Keratinocyte (primary cell): ENCODE measurements around the gene DUSP2. TPM values are rescaled to one million over a fixed set of nuclear protein-coding genes. Genes with fewer than 3 reads are reported as not detected.

Source experiments
- DNase-seq: peaks from one replicate; pipeline ENCODE4 v3.0.0-alpha.2; 2011; ENCODE audit warnings: low read depth, missing footprints, low spot score
- FAIRE-seq: peaks from 2 replicates; lab custom pipeline; 2011; peaks lifted over from hg19 to GRCh38; lab: Jason Lieb, UNC
- H2AFZ ChIP-seq: 2 replicates; pipeline ENCODE4 v1.6.0; 2012; ENCODE audit warnings: low read length, control low read depth, inconsistent platforms; ENCODE audit not compliant: control insufficient read depth
- H3K27ac ChIP-seq: 2 replicates; pipeline ENCODE4 v1.5.1; 2011; ENCODE audit warnings: low read length; ENCODE audit not compliant: control insufficient read depth, insufficient read depth
- H3K27me3 ChIP-seq: 3 replicates; pipeline ENCODE4 v1.6.0; 2011; ENCODE audit warnings: low read length; ENCODE audit not compliant: control insufficient read depth, insufficient read depth; ENCODE audit errors: extremely low read depth
- H3K36me3 ChIP-seq, 2 experiments: 2 replicates in 1 of 2; 3 replicates in 1 of 2; pipeline ENCODE4 v1.5.1; 2011; ENCODE audit warnings: low read length in 2 of 2, mild to moderate bottlenecking in 1 of 2; ENCODE audit not compliant: control insufficient read depth in 2 of 2, insufficient read depth in 2 of 2; ENCODE audit errors: extremely low read depth in 1 of 2
- H3K4me1 ChIP-seq: 3 replicates; pipeline ENCODE4 v1.5.1; 2011; ENCODE audit warnings: low read length; ENCODE audit not compliant: control insufficient read depth, insufficient read depth; ENCODE audit errors: extremely low read depth
- H3K4me2 ChIP-seq: 3 replicates; pipeline ENCODE4 v1.6.0; 2011; ENCODE audit warnings: low read depth, low read length; ENCODE audit not compliant: control insufficient read depth, insufficient read depth; ENCODE audit errors: extremely low read depth
- H3K4me3 ChIP-seq, 3 experiments: fragments of 200-600 bp in 1 of 3; sonication (generic) in 1 of 3; 2 replicates in 2 of 3; 3 replicates in 1 of 3; pipeline ENCODE4 v1.5.1; 2011 to 2016; ENCODE audit warnings: low read length in 3 of 3, mild to moderate bottlenecking in 3 of 3, control low read depth in 2 of 3, inconsistent platforms in 1 of 3, low read depth in 1 of 3, mixed read lengths in 1 of 3, mixed run types in 1 of 3, moderate library complexity in 1 of 3; ENCODE audit not compliant: control insufficient read depth in 2 of 3, insufficient read depth in 2 of 3; ENCODE audit errors: extremely low read depth in 1 of 3
- H3K79me2 ChIP-seq: 2 replicates; pipeline ENCODE4 v1.6.0; 2012; ENCODE audit warnings: low read length; ENCODE audit not compliant: control insufficient read depth, insufficient read depth
- H3K9ac ChIP-seq: 3 replicates; pipeline ENCODE4 v1.6.0; 2011; ENCODE audit warnings: low read length; ENCODE audit not compliant: control insufficient read depth, insufficient read depth; ENCODE audit errors: extremely low read depth
- H3K9me1 ChIP-seq: 3 replicates; pipeline ENCODE4 v1.6.0; 2011; ENCODE audit warnings: low read length; ENCODE audit not compliant: control insufficient read depth, insufficient read depth; ENCODE audit errors: extremely low read depth
- H3K9me3 ChIP-seq: 2 replicates; pipeline ENCODE4 v1.5.1; 2012; ENCODE audit warnings: low read depth, low read length; ENCODE audit not compliant: control insufficient read depth
- H4K20me1 ChIP-seq: 3 replicates; pipeline ENCODE4 v1.6.0; 2011; ENCODE audit warnings: low read length; ENCODE audit not compliant: control insufficient read depth, insufficient read depth; ENCODE audit errors: extremely low read depth
- EZH2 ChIP-seq: IDR thresholded peaks from one replicate; pipeline ENCODE4 v1.6.1; 2012; ENCODE audit warnings: inconsistent platforms, mild to moderate bottlenecking, low read length, moderate library complexity
- dilution Hi-C: fragments of 300-500 bp; cut with MboI; formaldehyde crosslinking; loops from one replicate; pipeline ENCODE4 v1.7.0; 2020; ENCODE audit warnings: low sequenced_read_pairs; ENCODE audit not compliant: extremely low pct_ligation_motif_present
- polyA plus RNA-seq, 5 experiments: library from polyadenylated mRNA; depleted of rRNA in 3 of 5; stranded (reverse) in 3 of 5; stranded (forward) in 1 of 5; unstranded in 1 of 5; fragments of >200 nt; gene quantifications; 1 replicate in 1 of 5; 2 replicates in 3 of 5; 3 replicates in 1 of 5; pipeline versions ENCODE4 v1.2.1 to v1.2.3, GENCODE V29; 2011 to 2012; ENCODE audit warnings: missing spikeins in 2 of 5, low read depth in 1 of 5, low replicate concordance in 1 of 5
- TF ChIP-seq, protein P1 (sequence below), 3 experiments: IDR thresholded peaks in 1 of 3; conservative IDR thresholded peaks in 1 of 3; optimal IDR thresholded peaks in 1 of 3; 2 replicates in 2 of 3; 3 replicates in 1 of 3; pipeline versions ENCODE3 to v1.5.1; 2011; ENCODE audit warnings: low read length in 3 of 3, mild to moderate bottlenecking in 3 of 3, moderate library complexity in 2 of 3, control low read depth in 1 of 3, inconsistent platforms in 1 of 3; ENCODE audit not compliant: insufficient read depth in 2 of 3; ENCODE audit errors: extremely low read depth in 1 of 3

The DUSP2 gene
- polyA plus RNA-seq, 1 donor (not counting 4 experiments of a cell fraction or from before 2014, with no cell fraction given), result 1.2 TPM

DNA sequence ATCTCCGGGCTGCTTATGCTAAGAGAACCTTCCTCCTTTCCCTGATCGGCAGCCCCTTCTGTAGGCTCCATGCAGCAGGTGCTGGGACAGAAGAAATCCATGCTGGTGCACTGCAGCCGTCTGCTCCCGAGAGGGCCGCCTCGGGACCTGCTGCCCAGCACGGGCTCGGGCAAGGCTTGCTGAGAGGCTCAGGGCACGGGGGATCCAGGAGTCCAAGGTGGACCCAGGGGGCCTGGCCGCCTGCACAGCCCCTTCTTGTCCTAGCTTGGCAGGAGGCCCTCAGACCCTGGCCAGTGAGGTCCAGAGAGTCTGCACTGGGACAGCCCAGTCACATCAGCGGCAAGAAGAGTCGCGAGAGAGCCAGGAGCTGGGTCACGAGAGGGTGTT, 13.3 kb upstream of the DUSP2 start:
- H3K79me2 ChIP-seq, result no peaks in the 10 kb centered on the region
- H3K27ac ChIP-seq, result no peak overlapping the region
- H4K20me1 ChIP-seq, result no peaks in the 10 kb centered on the region
- no peaks in the 10 kb centered on the region for H3K36me3 ChIP-seq
- H2AFZ ChIP-seq, result no peak overlapping the region
- dilution Hi-C loops, result no loop called here
- H3K4me2 ChIP-seq, result no peak overlapping the region
- no peaks in the 10 kb centered on the region for H3K9me1 ChIP-seq
- H3K9me3 ChIP-seq, result no peaks in the 10 kb centered on the region
- DNase-seq (no peak), FAIRE-seq (no peak)
- H3K27me3 ChIP-seq, result peaks cover 26% of the 10 kb centered on the region
- H3K9ac ChIP-seq, result no peak overlapping the region
- no peaks in the 10 kb centered on the region for H3K4me1 ChIP-seq
- no peak for TF ChIP-seq EZH2
- TF ChIP-seq, protein P1, sequence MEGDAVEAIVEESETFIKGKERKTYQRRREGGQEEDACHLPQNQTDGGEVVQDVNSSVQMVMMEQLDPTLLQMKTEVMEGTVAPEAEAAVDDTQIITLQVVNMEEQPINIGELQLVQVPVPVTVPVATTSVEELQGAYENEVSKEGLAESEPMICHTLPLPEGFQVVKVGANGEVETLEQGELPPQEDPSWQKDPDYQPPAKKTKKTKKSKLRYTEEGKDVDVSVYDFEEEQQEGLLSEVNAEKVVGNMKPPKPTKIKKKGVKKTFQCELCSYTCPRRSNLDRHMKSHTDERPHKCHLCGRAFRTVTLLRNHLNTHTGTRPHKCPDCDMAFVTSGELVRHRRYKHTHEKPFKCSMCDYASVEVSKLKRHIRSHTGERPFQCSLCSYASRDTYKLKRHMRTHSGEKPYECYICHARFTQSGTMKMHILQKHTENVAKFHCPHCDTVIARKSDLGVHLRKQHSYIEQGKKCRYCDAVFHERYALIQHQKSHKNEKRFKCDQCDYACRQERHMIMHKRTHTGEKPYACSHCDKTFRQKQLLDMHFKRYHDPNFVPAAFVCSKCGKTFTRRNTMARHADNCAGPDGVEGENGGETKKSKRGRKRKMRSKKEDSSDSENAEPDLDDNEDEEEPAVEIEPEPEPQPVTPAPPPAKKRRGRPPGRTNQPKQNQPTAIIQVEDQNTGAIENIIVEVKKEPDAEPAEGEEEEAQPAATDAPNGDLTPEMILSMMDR (optimal IDR thresholded peaks at IDR 0.05 in 1 of 3, IDR thresholded peaks at IDR 0.05 in 1 of 3, conservative IDR thresholded peaks at IDR 0.05 in 1 of 3; ENCODE audit: extremely low read depth in 1 of 3, insufficient read depth in 2 of 3, low read length in 3 of 3), result no peak
- no peak overlapping the region for H3K4me3 ChIP-seq

DNA sequence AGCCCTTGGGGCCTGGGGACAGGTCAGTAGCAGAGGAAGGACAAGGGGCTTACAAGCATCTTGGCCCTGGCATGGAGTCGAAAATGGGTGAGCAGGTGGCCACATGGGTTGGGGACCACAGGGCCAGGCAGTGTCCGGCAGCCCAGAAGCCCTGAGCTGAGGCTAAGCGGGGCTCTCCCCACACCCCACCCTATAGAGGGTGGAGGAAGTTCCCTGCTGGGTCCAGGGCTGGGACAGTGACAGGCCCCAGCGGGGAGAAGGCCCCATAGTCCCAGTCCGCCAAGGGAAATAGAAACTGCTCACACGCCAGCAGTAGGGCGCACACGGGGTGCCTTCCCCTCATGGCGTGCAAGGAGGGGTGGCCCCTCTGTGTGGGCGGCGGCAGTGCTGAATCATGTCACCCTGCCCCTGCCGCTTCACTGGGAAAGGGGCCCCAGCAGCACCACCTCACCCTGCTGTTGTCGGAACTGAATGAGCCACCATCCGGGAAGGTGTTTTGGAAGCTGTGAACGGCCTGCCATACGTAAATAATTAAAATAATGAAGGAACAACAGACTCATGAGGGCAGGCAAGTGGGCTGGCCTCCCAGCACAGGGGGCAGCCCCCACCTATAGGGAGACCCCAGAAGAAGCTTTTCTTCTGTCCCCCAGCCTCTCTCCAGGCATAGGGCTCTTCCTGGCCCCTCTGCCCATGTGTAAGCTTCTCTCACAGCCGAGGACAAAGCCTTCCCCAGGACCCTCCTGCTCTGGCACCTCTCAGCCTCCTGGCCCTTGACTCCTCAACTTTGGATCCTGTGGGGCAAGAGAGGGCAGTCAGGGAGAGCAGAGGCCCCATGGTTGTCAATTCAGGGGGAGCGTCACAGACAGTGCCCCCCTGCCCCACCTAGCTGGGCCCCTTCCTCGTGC, 12.7 kb upstream of the DUSP2 start:
- Histone ChIP-seq H3K9ac (no peak overlapping the region), H3K79me2 (no peaks in the 10 kb centered on the region), H4K20me1 (no peaks in the 10 kb centered on the region), H3K27ac (no peak overlapping the region), H3K4me1 (no peaks in the 10 kb centered on the region), H3K4me3 (no peak overlapping the region), H3K9me3 (no peaks in the 10 kb centered on the region), H2AFZ (no peak overlapping the region), H3K27me3 (peaks cover 26% of the 10 kb centered on the region), H3K36me3 (no peaks in the 10 kb centered on the region), H3K9me1 (no peaks in the 10 kb centered on the region), H3K4me2 (no peak overlapping the region)
- no peak for DNase-seq
- TF ChIP-seq, protein P1 (optimal IDR thresholded peaks at IDR 0.05 in 1 of 3, IDR thresholded peaks at IDR 0.05 in 1 of 3, conservative IDR thresholded peaks at IDR 0.05 in 1 of 3; ENCODE audit: extremely low read depth in 1 of 3, insufficient read depth in 2 of 3, low read length in 3 of 3), result no peak
- TF ChIP-seq EZH2, result no peak
- FAIRE-seq, result no peak
- dilution Hi-C loops, result no loop called here
